Activated CD4-positive, alpha-beta T cell treated with anti-CD3 and anti-CD28 coated beads, Interleukin-2, amount 50 U/mL, for 48 hours (primary cell): ENCODE measurements around the gene POGZ.
A peak's percentile ranks its signal among the peaks of the same experiment; 100 is the strongest.
"Not testable (repeated sequence)": the region's sequence is repeated elsewhere in the genome, so short reads cannot be mapped to it uniquely, and the experiment has no call there.

Source experiments
- DNase-seq, 2 experiments: peaks; one replicate each; pipeline ENCODE4 v3.0.0-alpha.2; 2020

The POGZ gene

DNA sequence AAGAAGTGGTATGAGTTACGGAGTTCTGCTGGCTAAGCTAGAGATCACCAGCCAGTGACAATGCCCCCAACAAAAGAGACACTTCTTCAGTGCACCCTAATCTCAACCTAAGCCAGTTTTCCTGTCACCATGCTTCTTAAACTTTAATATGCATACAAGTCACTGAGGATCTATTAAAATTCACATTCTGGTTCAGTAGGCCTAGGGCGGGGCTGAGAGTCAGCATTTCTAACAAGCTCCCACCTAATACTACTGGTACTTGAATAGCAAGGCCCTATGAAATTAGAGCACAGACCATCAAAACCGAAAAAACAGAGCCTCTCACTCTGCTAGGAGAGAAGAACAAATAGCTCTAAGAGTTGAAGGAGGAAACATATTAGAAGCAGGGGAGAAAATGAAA, 52.0 kb downstream of the POGZ start:
- DNase-seq: no peak

- no peak for DNase-seq
These were observed 53.1 kb downstream of the POGZ start for GRCh38 chr1:151406176-151406575.

GRCh38 chr1:151405187-151405951, 53.9 kb downstream of the POGZ start:
- no peak for DNase-seq

- no peak for DNase-seq
These were observed 55.7 kb downstream of the POGZ start for GRCh38 chr1:151403612-151404011.

- DNase-seq: no peak
These were observed 56.5 kb downstream of the POGZ start for GRCh38 chr1:151402764-151403163.

- no peak for DNase-seq
These were observed 57.4 kb downstream of the POGZ start for GRCh38 chr1:151401860-151402259.

GRCh38 chr1:151401125-151401788, 58.0 kb downstream of the POGZ start:
- no peak for DNase-seq

GRCh38 chr1:151399324-151400171, 59.7 kb downstream of the POGZ start, which contains the start of gene PSMB4:
TSS of gene PSMB4 (plus strand) at chr1:151399573. CDS start at chr1:151399588, 15 bp downstream.
- DNase-seq: peak; percentile 71 to 83

GRCh38 chr1:151396265-151396664, 63.0 kb downstream of the POGZ start:
- DNase-seq: not testable (repeated sequence)

DNA sequence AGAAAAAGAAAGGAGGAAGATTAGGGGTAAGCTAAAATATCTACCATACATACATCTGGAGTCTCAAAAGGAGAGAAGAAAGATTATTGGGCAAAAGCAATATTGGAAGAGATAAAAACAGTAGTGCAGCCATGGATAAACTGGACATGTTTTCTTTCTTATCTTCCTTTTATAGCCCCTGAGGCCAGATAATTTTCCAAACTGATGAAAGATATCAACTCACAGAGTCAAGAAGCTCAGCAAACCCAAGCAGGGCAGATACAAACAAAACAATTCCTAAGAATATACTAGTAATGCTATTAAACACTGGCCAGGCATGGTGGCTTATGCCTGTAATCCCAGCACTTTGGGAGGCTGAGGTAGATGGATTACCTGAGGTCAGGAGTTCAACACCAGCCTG, 65.7 kb downstream of the POGZ start:
- no peak for DNase-seq

DNA sequence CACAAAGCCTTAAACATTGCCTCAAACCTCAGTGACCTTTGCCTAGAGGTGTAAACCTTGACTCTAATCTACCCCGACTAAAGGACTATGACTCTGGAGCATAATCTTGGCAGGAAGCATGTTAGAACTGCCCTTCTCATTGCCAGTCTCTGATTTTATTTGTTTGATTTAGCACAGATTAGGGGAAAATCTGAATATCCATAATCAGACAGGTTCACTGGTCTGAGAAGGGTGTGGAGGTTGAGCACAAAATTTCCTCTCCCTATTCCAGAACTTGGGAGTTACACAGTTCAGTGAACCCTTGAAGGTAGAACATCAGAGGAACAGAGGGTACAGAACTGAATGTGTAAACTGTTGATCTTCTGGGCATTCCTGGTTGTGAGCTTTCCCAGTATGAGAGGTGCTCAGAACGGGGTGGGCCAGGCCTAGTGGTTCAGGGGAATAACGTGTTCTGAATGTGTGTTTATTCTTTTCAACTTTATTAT, 68.2 kb downstream of the POGZ start:
- DNase-seq: no peak

GRCh38 chr1:151390221-151391078, 68.8 kb downstream of the POGZ start:
- not testable (repeated sequence) for DNase-seq

GRCh38 chr1:151386002-151386401, 73.3 kb downstream of the POGZ start:
- DNase-seq: no peak

GRCh38 chr1:151384584-151384983, 74.7 kb downstream of the POGZ start:
- DNase-seq: no peak

- no peak for DNase-seq
These were observed 82.0 kb downstream of the POGZ start for GRCh38 chr1:151377150-151377884.

DNA sequence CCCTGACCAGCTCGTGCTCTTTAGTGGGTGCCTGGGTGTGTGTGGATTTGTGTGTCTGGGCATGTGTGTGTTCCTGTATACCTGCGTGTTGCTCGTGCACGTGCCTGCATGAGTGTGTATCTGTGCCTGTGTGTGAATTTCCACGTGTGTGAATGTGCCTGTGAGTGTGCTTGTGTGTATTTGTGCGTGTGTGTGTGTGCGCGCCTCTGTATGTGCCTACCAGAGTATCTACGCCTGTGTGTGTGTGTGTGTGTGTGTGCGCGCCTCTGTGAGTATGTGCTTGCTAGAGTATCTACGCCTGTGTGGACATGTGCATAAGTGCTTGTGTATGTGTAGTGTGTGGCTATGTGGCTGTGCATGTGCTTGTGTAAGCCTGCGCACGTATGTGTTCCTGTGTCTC, 86.1 kb downstream of the POGZ start:
- no peak for DNase-seq

- no peak for DNase-seq
These were observed 87.0 kb downstream of the POGZ start, which contains the start of gene SELENBP1 for GRCh38 chr1:151372058-151372934. TSS of gene SELENBP1 (minus strand) at chr1:151372705. CDS start at chr1:151372641, 64 bp downstream.

- no peak for DNase-seq
These were observed 87.8 kb downstream of the POGZ start for GRCh38 chr1:151371370-151372057.

- no peak for DNase-seq
These were observed 88.9 kb downstream of the POGZ start for GRCh38 chr1:151370211-151370911.
